Endodermal cell (in vitro differentiated cells): Measurements from ENCODE around the gene BICD1. TPM values are rescaled to one million over a fixed set of nuclear protein-coding genes. Genes with fewer than 3 reads are reported as not detected.

Source experiments
- DNase-seq: peaks from one replicate; pipeline ENCODE4 v3.0.0-alpha.2; 2017
- H3K27ac ChIP-seq: 2 replicates; pipeline ENCODE4 v1.5.1; 2013; ENCODE audit warnings: mild to moderate bottlenecking, low read depth, low read length, moderate library complexity
- H3K27me3 ChIP-seq: 2 replicates; pipeline ENCODE4 v1.6.1; 2013; ENCODE audit warnings: mild to moderate bottlenecking, low read length, moderate library complexity; ENCODE audit not compliant: insufficient read depth, control insufficient read depth, poor library complexity, severe bottlenecking
- H3K36me3 ChIP-seq: 2 replicates; pipeline ENCODE4 v1.7.0; 2013; ENCODE audit warnings: mild to moderate bottlenecking, low read length, moderate library complexity; ENCODE audit not compliant: control insufficient read depth, insufficient read depth
- H3K4me1 ChIP-seq: one replicate; pipeline ENCODE4 v1.7.0; 2013; ENCODE audit warnings: low read length; ENCODE audit not compliant: control insufficient read depth, insufficient read depth
- H3K4me3 ChIP-seq: 2 replicates; pipeline ENCODE4 v1.5.1; 2013; ENCODE audit warnings: mild to moderate bottlenecking, low read length, moderate library complexity
- H3K9ac ChIP-seq: 2 replicates; pipeline ENCODE4 v1.6.1; 2013; ENCODE audit warnings: mild to moderate bottlenecking, low read length, moderate library complexity; ENCODE audit not compliant: poor library complexity, severe bottlenecking; ENCODE audit errors: extremely low read depth
- H3K9me3 ChIP-seq: 2 replicates; pipeline ENCODE4 v1.6.1; 2013; ENCODE audit warnings: mild to moderate bottlenecking, low read length, moderate library complexity; ENCODE audit not compliant: control insufficient read depth
- H3K27ac Mint-ChIP-seq: 2 replicates; pipeline ENCODE4 v1.8.0; 2020; ENCODE audit warnings: mixed read lengths
- H3K27me3 Mint-ChIP-seq: 2 replicates; pipeline ENCODE4 v1.8.0; 2021; ENCODE audit warnings: mild to moderate bottlenecking, mixed read lengths; ENCODE audit not compliant: insufficient read depth
- H3K36me3 Mint-ChIP-seq: 2 replicates; pipeline ENCODE4 v1.8.0; 2020; ENCODE audit warnings: low read depth, mixed read lengths
- H3K4me1 Mint-ChIP-seq: 2 replicates; pipeline ENCODE4 v1.8.0; 2020; ENCODE audit warnings: mixed read lengths
- H3K4me3 Mint-ChIP-seq: 2 replicates; pipeline ENCODE4 v1.8.0; 2020; ENCODE audit warnings: mild to moderate bottlenecking, moderate library complexity, mixed read lengths
- H3K9me3 Mint-ChIP-seq: 2 replicates; pipeline ENCODE4 v1.8.0; 2020; ENCODE audit warnings: mild to moderate bottlenecking, mixed read lengths
- WGBS, 2 experiments: methylation state at CpG; one replicate each; pipeline versions ENCODE4 v1.1.5 to v1.1.7; 2013; ENCODE audit warnings: missing lambda C conversion rate in 2 of 2, mixed read lengths in 1 of 2; ENCODE audit not compliant: insufficient coverage in 1 of 2, insufficient read length in 1 of 2; 5-methylcytosine and 5-hydroxymethylcytosine counted together
- total RNA-seq, 2 donors: library from RNA; stranded (reverse); fragmentation: NEBNext Ultra II Directional in 1 of 2; extraction: Animal tissue kit (Norgen Biotek cat#: 25700) in 1 of 2; gene quantifications; 2 replicates in 1 of 2; 3 replicates in 1 of 2; pipeline ENCODE4 v1.2.1, GENCODE V29; 2021
- TF ChIP-seq, protein P1 (sequence below): fragments of 200-600 bp; sonication (generic); conservative IDR thresholded peaks from 2 replicates; pipeline ENCODE4 v1.5.0; 2021; ENCODE audit warnings: antibody characterized with exemption, mild to moderate bottlenecking

The BICD1 gene
- total RNA-seq, 2 donors from 2014 or later = 56.0 to 101 TPM

DNA sequence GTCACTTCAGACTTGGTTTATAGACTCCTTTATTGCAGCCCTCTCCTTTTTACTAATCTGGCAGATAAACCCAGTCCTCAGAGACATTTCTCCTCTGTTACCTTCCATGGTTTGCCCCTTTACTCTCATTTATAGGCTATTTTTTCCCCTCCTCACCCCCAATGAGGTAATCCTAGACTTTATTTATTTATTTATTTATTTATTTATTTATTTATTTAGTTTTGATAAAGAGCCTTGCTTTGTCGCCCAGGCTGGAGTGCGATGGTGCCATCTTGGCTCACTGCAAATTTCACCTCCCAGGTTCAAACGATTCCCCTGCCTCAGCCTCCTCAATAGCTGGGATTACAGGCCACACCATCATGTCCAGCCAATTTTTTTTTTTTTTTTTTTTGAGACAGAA, 301.1 kb downstream of the BICD1 start:
- peaks cover 3% of the 10 kb centered on the region for H3K4me1 ChIP-seq
- H3K27me3 Mint-ChIP-seq = no peaks in the 10 kb centered on the region
- H3K27me3 ChIP-seq = no peaks in the 10 kb centered on the region
- H3K4me3 ChIP-seq = no peak overlapping the region
- no peak for DNase-seq
- no peak overlapping the region for H3K4me3 Mint-ChIP-seq
- H3K36me3 ChIP-seq = peaks cover 45% of the 10 kb centered on the region
- TF ChIP-seq, protein P1, sequence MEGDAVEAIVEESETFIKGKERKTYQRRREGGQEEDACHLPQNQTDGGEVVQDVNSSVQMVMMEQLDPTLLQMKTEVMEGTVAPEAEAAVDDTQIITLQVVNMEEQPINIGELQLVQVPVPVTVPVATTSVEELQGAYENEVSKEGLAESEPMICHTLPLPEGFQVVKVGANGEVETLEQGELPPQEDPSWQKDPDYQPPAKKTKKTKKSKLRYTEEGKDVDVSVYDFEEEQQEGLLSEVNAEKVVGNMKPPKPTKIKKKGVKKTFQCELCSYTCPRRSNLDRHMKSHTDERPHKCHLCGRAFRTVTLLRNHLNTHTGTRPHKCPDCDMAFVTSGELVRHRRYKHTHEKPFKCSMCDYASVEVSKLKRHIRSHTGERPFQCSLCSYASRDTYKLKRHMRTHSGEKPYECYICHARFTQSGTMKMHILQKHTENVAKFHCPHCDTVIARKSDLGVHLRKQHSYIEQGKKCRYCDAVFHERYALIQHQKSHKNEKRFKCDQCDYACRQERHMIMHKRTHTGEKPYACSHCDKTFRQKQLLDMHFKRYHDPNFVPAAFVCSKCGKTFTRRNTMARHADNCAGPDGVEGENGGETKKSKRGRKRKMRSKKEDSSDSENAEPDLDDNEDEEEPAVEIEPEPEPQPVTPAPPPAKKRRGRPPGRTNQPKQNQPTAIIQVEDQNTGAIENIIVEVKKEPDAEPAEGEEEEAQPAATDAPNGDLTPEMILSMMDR = no peak
- H3K27ac ChIP-seq = no peak overlapping the region
- no peaks in the 10 kb centered on the region for H3K9me3 ChIP-seq
- no peak overlapping the region for H3K9ac ChIP-seq
- H3K4me1 Mint-ChIP-seq = peaks cover 25% of the 10 kb centered on the region
- H3K9me3 Mint-ChIP-seq = no peaks in the 10 kb centered on the region
- 67 to 95% methylated on average over 1 to 3 of the region's 3 CpGs for WGBS, 2 experiments
- peaks cover 47% of the 10 kb centered on the region for H3K36me3 Mint-ChIP-seq
- H3K27ac Mint-ChIP-seq = peak overlapping the region; percentile 6

DNA sequence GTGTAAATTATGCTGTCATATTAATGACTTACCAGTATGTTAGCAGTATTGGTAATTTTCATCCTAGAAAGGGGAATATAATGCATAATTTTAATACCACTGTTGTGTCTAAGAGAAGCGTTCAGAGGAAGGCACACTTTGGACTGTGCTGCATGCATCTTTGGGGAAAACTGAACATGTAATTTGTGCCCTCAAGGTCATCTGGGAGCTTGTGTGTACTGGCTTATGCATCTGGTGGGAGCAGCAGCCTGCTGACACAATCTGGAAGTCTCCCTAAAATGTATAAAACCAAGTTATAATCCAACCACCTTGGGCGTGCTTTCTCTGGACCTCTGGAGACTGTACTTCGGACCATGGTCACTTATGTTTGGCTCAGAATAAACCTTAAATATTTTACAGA, 306.8 kb downstream of the BICD1 start:
- TF ChIP-seq, protein P1 = no peak
- Mint-ChIP-seq H3K4me1 (peaks cover 27% of the 10 kb centered on the region), H3K9me3 (no peaks in the 10 kb centered on the region), H3K27ac (peak overlapping the region; percentile 14), H3K4me3 (no peak overlapping the region), H3K27me3 (no peaks in the 10 kb centered on the region), H3K36me3 (peaks cover 45% of the 10 kb centered on the region)
- Histone ChIP-seq H3K27ac (no peak overlapping the region), H3K36me3 (peaks cover 40% of the 10 kb centered on the region), H3K27me3 (no peaks in the 10 kb centered on the region), H3K4me1 (peaks cover 4% of the 10 kb centered on the region), H3K9ac (no peak overlapping the region), H3K9me3 (no peaks in the 10 kb centered on the region), H3K4me3 (no peak overlapping the region)
- DNase-seq = no peak
- 93 to 98% methylated on average over 3 of the region's 3 CpGs for WGBS, 2 experiments

DNA sequence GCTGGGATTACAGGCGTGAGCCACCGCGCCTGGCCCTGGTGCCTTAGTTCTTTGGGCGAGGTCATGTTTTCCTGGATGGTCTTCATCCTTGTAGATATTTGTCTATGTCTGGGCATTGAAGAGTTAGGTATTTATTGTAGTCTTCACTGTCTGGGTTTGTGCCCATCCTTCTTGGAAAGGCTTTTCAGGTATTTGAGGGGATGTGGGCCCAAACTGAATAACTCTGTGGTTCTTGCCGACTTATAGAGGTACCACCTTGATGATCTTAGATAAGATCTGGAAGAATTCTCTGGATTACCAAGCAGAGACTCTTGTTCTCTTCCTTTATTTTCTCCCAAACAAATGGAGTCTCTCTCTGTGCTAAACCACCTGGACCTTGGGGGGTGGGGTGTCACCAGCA, 311.6 kb downstream of the BICD1 start:
- H3K27me3 ChIP-seq = no peaks in the 10 kb centered on the region
- H3K9ac ChIP-seq = no peak overlapping the region
- H3K4me3 ChIP-seq = peak overlapping the region; percentile 13
- 97 to 98% methylated on average over 5 of the region's 5 CpGs for WGBS, 2 experiments
- peaks cover 3% of the 10 kb centered on the region for H3K9me3 Mint-ChIP-seq
- H3K27me3 Mint-ChIP-seq = no peaks in the 10 kb centered on the region
- peaks cover 35% of the 10 kb centered on the region for H3K36me3 Mint-ChIP-seq
- TF ChIP-seq, protein P1 = no peak
- peak overlapping the region; percentile 17 for H3K4me3 Mint-ChIP-seq
- H3K4me1 Mint-ChIP-seq = peaks cover 50% of the 10 kb centered on the region
- no peak overlapping the region for H3K27ac ChIP-seq
- peaks cover 21% of the 10 kb centered on the region for H3K4me1 ChIP-seq
- H3K36me3 ChIP-seq = peaks cover 34% of the 10 kb centered on the region
- no peak for DNase-seq
- H3K27ac Mint-ChIP-seq = peak overlapping the region; percentile 97
- H3K9me3 ChIP-seq = peaks cover 7% of the 10 kb centered on the region
